CD4-positive, alpha-beta T cell treated with Interleukin-4 for 4 hours (primary cell): ENCODE results near the gene KCNJ10.

Experiments used
- DNase-seq: peaks from one replicate; pipeline ENCODE4 v3.0.0-alpha.2; 2020

KCNJ10 gene

DNA sequence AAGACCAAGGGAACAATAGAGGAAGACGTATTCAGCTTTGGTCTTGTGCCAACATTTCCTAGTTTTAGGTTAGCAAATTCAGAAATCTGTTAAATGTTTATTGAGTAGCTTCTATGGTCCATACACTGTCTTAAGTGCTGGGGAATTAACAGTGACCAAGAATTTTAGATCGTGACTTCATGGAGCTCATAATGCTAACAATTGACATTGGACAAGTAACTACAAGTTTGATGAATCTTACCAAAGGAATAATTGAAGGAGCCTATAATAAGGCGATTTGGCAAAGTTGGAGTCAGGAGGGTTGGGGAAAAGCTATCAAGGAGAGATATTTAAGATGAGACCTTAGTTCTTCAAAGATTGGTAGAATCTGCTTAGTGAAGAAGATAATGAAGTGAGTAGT lies 114.5 kb downstream of the KCNJ10 start:
- DNase-seq: no peak

DNA sequence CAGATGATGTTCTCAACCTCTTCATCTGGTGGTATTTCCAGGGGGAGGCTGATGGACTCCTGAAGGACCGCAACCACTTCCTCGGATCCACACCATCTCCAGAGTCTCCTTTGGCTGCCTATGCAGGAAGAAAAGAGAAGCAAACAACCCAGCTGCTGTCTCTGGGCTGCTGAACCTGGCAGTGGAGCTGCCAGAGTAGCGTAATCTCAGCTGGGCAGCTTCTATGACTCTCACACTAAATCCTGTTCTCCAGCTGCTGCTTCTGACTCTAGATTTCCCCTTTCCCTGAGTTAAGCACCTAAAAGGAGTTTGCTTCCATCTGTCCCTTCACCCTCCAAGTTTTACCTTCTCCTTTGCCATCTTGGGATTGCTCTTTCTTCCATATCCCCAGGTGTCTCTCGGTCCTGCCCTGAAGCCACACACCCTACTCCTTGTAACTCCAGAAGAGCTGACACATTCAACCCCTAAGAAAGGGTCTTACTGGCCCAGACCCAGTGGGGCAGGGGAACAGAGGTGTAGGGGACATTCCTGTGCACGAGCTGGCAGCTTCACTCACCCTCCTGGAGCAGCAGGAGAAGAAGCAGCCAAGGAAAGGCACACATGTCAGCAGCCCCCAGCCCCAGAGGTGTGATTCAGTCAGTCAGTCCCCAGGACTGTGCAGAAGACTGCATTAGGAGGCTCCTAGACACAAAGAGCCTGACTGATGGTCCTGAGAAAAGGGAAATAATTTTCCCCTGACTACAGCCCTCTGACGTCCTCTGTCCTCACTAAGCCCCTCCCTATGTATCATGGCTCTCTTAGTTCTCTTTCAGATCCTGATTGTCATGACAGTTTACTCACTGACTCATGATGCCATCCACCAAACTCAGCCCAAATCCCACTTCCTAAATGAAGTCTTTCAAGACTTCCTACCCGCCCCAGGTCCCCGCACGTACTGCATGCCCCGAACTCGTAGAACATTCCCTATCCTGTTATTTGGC lies 116.1 kb downstream of the KCNJ10 start, which contains the start of gene SLAMF9:
Gene SLAMF9, minus strand, starts transcription at position 702 of the 980 bp plus-strand sequence. Its CDS starts 100 bp downstream, at position 602.
- DNase-seq: peak; percentile 6

DNA sequence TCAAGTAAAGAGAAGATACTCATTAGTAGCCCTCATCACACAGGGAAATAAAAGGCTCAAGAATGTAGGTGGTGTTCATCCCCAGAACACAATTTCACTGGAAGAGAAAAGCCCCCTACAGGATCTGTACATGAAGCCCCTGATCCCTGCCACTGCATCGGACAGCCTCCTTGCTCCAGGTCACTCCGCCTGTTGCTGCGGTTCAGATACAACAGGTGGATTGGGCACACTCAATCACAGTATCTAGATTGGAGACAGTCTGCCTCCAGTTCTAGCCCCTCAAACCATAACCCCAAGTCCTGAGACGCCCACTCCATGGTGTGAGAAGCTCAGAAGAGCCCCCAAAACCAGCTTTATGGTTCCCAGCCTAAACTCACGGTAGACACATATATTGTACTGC lies 117.0 kb downstream of the KCNJ10 start:
- DNase-seq: no peak

DNA sequence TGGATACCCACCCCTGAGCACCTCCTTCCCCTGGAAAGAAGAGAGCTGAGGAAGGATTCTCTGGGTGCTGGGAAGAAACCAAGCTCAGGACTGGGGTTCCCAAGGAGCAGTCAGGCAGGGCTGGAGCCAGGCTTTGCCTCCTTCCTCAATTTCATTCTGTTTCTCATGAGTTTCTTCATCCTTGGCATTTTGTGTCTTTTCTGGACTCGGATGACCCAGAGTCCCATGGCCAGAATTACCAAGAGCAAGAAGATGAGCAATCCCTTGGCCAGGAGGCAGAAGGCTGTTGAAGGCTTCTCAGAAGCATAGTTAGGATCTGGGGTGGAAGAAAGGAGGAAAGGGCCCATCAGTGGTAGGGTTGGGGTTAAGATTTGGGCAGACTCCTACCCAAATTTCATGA lies 118.4 kb downstream of the KCNJ10 start:
- no peak for DNase-seq

DNA sequence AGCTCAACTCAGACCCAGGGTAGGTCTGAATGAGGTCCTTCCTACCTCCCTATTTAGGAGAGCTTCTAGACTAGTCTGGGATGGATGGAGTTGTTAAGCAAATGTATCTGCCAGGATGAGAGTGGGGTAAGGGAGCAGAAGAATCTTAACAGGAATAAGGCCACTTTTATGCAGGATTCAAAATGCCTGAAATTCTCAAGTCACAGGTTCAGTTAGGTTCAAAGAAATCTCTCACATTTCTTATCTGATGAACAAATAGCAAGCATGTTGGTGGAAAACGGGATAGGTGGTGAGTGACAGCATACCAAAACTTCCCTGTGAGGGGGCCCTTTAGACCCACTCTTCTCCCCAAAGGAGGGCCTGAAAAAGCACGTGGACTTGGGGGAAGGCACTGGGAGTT lies 118.9 kb downstream of the KCNJ10 start:
- no peak for DNase-seq

DNA sequence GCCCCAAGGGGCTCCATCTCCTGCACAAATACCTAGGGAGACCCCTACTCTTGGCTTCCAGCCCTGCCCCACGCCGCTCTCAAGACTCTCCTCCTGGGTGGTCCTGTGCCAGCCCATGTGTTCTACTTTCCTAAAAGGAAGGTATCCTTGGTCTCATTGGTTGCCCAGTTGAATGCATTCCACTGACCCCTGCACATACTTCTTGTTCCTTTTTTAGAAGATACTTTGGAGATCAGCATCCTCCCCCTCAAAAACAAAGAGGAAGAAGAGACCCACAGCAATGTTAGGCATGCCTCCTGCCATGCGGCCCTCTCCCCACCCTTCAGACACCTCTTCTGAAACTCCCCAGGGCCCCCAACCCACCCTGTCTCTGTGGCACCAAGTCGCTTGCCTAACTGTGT lies 120.0 kb downstream of the KCNJ10 start:
- no peak for DNase-seq

DNA sequence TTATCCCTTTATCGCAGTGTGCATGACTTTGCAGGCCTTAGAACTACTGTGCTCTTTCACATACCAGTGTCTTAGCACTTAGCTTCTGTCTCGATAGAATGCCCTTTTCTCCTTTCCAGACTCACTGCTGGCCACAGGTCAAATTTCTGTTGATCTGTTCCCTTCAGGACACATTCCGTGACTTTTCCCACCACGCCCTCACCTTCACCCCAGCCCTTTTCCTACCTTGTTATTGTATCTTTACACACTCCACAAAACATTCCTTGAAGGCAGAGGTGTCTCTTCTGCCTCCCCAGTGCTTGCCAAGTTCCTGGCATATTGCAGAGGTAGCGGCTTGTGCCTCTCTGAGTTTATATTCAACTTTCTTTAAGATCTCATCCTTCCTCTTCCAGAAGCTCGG lies 120.8 kb downstream of the KCNJ10 start:
- DNase-seq: no peak
